Left ventricle myocardium inferior (tissue), 1 donor: ENCODE measurements around the gene C19orf25. TPM values are rescaled to one million over a fixed set of nuclear protein-coding genes. Genes with fewer than 3 reads are reported as not detected.

ENCODE experiments used
- DNase-seq: peaks from one replicate; pipeline ENCODE4 v3.0.0-alpha.2; 2020
- H3K27ac ChIP-seq: fragments of 200-600 bp; replicated peaks from 2 replicates; pipeline ENCODE4 v1.8.0; 2021
- H3K27me3 ChIP-seq: fragments of 200-600 bp; 2 replicates; pipeline ENCODE4 v1.8.0; 2021; ENCODE audit warnings: low read depth
- H3K36me3 ChIP-seq: fragments of 200-600 bp; 2 replicates; pipeline ENCODE4 v1.8.0; 2021
- H3K4me1 ChIP-seq: fragments of 200-600 bp; 2 replicates; pipeline ENCODE4 v1.8.0; 2021
- H3K4me3 ChIP-seq: fragments of 200-600 bp; 2 replicates; pipeline ENCODE4 v1.8.0; 2021; ENCODE audit warnings: mild to moderate bottlenecking, moderate library complexity
- H3K9me3 ChIP-seq: fragments of 200-600 bp; replicated peaks from 2 replicates; pipeline ENCODE4 v1.8.0; 2021
- CTCF ChIP-seq: fragments of 200-600 bp; IDR thresholded peaks from 2 replicates; pipeline ENCODE4 v1.8.0; 2021; ENCODE audit warnings: antibody characterized with exemption, mild to moderate bottlenecking, borderline replicate concordance
- intact Hi-C: fragments of 100-400 bp; cut with micrococcal nuclease; formaldehyde crosslinking; loops from one replicate; pipeline ENCODE4 v1.11.0; 2022
- total RNA-seq: library from RNA; stranded (reverse); fragmentation: NEBNext Ultra II Directional; extraction: Animal tissue kit (Norgen Biotek cat#: 25700); gene quantifications from one replicate; pipeline ENCODE4 v1.2.1, GENCODE V29; 2021
- donor health status: DM: no; HTN: yes; CAD: no; lungs with severe emphysema.

C19orf25 gene
- total RNA-seq, 1 donor from 2014 or later, result 16.1 TPM

GRCh38 chr19:1461862-1462261, 17.2 kb downstream of the C19orf25 start:
- Histone ChIP-seq H3K4me1 (peaks cover 23% of the 10 kb centered on the region), H3K36me3 (peaks cover 13% of the 10 kb centered on the region), H3K4me3 (no peak overlapping the region), H3K27me3 (peaks cover 49% of the 10 kb centered on the region), H3K9me3 (no peaks in the 10 kb centered on the region), H3K27ac (no peak overlapping the region)
- DNase-seq, result no peak
- no peak for TF ChIP-seq CTCF
- intact Hi-C loops, result no loop called here

- intact Hi-C loops, result no loop called here
- Histone ChIP-seq H3K27ac (no peak overlapping the region), H3K9me3 (no peaks in the 10 kb centered on the region), H3K4me1 (peaks cover 23% of the 10 kb centered on the region), H3K27me3 (peaks cover 49% of the 10 kb centered on the region), H3K4me3 (no peak overlapping the region), H3K36me3 (peaks cover 13% of the 10 kb centered on the region)
- TF ChIP-seq CTCF, result no peak
- DNase-seq, result no peak
Observed at GRCh38 chr19:1460033-1460995, 18.7 kb downstream of the C19orf25 start.

DNA sequence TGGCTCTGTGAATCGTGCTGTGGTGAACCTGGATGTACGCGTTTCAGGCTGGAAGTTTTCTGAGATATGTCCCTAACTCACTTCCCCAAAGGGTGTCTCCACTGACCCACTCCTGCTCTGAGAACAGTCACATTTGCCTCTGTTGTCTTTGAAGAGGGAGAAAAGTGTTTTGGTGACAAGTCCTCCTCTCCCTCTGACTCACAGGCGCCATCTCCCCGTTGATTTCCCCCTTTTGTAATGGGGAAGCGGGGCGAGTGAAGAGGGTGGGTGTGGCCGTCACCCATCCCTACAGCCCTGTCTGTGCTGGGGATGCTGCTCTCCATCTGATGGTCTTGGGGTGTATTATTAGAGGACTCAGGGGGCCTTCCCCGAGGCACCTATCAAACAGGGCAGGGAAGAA, 19.5 kb downstream of the C19orf25 start:
- no peak for TF ChIP-seq CTCF
- no peak for DNase-seq
- intact Hi-C loops, result no loop called here
- no peak overlapping the region for H3K4me3 ChIP-seq
- no peaks in the 10 kb centered on the region for H3K9me3 ChIP-seq
- peaks cover 13% of the 10 kb centered on the region for H3K36me3 ChIP-seq
- peaks cover 24% of the 10 kb centered on the region for H3K4me1 ChIP-seq
- no peak overlapping the region for H3K27ac ChIP-seq
- peaks cover 50% of the 10 kb centered on the region for H3K27me3 ChIP-seq

GRCh38 chr19:1457892-1458291, 21.1 kb downstream of the C19orf25 start:
- Histone ChIP-seq H3K27ac (no peak overlapping the region), H3K36me3 (peaks cover 13% of the 10 kb centered on the region), H3K9me3 (no peaks in the 10 kb centered on the region), H3K4me3 (no peak overlapping the region), H3K4me1 (peaks cover 38% of the 10 kb centered on the region), H3K27me3 (peaks cover 57% of the 10 kb centered on the region)
- intact Hi-C loops, result no loop called here
- no peak for DNase-seq
- TF ChIP-seq CTCF, result no peak

DNA sequence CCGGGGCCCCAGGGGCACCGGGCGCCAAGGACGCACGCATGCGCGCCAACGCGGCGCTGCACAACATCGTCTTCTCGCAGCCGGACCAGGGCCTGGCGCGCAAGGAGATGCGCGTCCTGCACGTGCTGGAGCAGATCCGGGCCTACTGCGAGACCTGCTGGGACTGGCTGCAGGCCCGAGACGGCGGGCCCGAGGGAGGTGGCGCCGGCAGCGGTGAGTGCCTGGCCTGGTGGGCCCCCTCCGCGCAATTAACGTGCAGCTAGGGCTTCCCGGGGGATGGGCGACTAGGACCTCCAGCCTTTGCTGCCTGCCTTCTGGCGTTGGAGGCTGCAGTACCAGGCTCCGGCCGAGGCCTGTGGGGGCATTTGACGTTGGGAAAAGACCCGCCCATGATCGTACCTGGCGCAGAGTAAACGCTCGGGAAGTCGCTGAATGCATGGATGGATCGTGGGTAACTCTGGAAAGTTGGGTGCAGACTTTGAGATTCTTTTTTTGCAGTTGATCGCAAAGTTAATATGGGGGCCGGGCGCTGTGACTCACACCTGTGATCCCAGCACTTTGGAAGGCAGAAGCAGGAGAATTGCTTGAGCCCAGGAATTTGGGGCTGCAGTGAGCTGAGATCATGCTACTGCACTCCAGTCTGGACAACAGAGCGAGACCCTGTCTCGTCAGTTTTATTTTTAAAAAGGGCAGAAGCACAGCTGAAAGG, 21.8 kb downstream of the C19orf25 start:
- no peak for TF ChIP-seq CTCF
- no peaks in the 10 kb centered on the region for H3K9me3 ChIP-seq
- no peak overlapping the region for H3K27ac ChIP-seq
- intact Hi-C loops, result no loop called here
- peaks cover 13% of the 10 kb centered on the region for H3K36me3 ChIP-seq
- no peak for DNase-seq
- H3K27me3 ChIP-seq, result peaks cover 64% of the 10 kb centered on the region
- H3K4me1 ChIP-seq, result peaks cover 44% of the 10 kb centered on the region
- no peak overlapping the region for H3K4me3 ChIP-seq
